Body of pancreas (tissue), 4 donors: ENCODE measurements around the gene GMDS.

Source experiments
- CTCF ChIP-seq, 7 experiments: fragments of 450-650 bp in 4 of 7; fragments of 200-600 bp in 3 of 7; sonication (generic) in 3 of 7; IDR thresholded peaks; one replicate each; pipeline ENCODE4 v1.5.1; 2016 to 2019; ENCODE audit warnings: antibody characterized with exemption in 7 of 7
- POLR2A ChIP-seq, 3 donors: fragments of 450-650 bp; IDR thresholded peaks; one replicate each; pipeline ENCODE4 v1.6.1; 2016; ENCODE audit warnings: antibody characterized with exemption in 3 of 3, mild to moderate bottlenecking in 2 of 3

GRCh38 chr6:1790684-1791083 is 454.7 kb downstream of the GMDS start:
- no peak for TF ChIP-seq POLR2A (IDR thresholded peaks at IDR 0.05)
- TF ChIP-seq CTCF (IDR thresholded peaks at IDR 0.05) = no peak
